PC-9 (cell line): ENCODE results near the gene DR1.

Source experiments
- EZH2 ChIP-seq: fragments of 200-600 bp; sonication (generic); IDR thresholded peaks from 2 replicates; pipeline ENCODE4 v1.8.0; 2017; ENCODE audit warnings: antibody characterized with exemption, low read depth
- TF ChIP-seq, protein P1 (sequence below): fragments of 200-600 bp; sonication (generic); conservative IDR thresholded peaks from 2 replicates; pipeline ENCODE4 v1.6.1; 2017; ENCODE audit warnings: mixed run types, antibody characterized with exemption, mild to moderate bottlenecking, moderate library complexity

DNA sequence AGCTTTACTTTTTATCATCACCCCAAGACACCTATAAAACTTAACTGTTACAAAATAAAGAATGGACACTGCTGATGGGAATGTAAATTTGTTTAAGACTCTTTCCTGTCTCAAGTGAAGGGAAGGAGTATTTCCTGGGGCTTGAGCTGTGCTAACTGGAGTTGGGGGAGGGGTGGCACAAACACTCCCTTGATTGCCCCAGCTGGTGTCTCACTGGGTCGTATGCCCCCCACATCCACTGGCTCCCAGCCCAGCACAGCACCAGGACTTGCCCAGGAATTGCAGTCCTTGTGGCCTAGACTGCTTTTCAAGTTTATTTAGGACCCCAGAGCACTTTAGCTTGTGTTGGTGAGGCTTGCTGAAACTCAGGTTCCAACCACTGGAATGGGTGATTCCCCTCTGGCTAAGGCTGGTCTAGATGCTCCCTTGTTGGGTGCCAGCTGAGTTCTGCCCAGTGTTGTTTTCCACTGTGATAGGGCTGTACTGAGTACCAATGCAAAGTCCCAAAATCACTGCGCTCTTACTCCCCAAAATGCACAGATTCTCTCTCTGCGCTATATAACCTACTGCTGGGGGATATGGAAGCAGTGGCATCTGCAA lies 49.1 kb upstream of the DR1 start:
- TF ChIP-seq, protein P1, sequence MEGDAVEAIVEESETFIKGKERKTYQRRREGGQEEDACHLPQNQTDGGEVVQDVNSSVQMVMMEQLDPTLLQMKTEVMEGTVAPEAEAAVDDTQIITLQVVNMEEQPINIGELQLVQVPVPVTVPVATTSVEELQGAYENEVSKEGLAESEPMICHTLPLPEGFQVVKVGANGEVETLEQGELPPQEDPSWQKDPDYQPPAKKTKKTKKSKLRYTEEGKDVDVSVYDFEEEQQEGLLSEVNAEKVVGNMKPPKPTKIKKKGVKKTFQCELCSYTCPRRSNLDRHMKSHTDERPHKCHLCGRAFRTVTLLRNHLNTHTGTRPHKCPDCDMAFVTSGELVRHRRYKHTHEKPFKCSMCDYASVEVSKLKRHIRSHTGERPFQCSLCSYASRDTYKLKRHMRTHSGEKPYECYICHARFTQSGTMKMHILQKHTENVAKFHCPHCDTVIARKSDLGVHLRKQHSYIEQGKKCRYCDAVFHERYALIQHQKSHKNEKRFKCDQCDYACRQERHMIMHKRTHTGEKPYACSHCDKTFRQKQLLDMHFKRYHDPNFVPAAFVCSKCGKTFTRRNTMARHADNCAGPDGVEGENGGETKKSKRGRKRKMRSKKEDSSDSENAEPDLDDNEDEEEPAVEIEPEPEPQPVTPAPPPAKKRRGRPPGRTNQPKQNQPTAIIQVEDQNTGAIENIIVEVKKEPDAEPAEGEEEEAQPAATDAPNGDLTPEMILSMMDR: no peak
- TF ChIP-seq EZH2: no peak
